ENCODE results near the gene SHROOM4.

Gene SHROOM4, protein sequence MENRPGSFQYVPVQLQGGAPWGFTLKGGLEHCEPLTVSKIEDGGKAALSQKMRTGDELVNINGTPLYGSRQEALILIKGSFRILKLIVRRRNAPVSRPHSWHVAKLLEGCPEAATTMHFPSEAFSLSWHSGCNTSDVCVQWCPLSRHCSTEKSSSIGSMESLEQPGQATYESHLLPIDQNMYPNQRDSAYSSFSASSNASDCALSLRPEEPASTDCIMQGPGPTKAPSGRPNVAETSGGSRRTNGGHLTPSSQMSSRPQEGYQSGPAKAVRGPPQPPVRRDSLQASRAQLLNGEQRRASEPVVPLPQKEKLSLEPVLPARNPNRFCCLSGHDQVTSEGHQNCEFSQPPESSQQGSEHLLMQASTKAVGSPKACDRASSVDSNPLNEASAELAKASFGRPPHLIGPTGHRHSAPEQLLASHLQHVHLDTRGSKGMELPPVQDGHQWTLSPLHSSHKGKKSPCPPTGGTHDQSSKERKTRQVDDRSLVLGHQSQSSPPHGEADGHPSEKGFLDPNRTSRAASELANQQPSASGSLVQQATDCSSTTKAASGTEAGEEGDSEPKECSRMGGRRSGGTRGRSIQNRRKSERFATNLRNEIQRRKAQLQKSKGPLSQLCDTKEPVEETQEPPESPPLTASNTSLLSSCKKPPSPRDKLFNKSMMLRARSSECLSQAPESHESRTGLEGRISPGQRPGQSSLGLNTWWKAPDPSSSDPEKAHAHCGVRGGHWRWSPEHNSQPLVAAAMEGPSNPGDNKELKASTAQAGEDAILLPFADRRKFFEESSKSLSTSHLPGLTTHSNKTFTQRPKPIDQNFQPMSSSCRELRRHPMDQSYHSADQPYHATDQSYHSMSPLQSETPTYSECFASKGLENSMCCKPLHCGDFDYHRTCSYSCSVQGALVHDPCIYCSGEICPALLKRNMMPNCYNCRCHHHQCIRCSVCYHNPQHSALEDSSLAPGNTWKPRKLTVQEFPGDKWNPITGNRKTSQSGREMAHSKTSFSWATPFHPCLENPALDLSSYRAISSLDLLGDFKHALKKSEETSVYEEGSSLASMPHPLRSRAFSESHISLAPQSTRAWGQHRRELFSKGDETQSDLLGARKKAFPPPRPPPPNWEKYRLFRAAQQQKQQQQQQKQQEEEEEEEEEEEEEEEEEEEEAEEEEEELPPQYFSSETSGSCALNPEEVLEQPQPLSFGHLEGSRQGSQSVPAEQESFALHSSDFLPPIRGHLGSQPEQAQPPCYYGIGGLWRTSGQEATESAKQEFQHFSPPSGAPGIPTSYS (N-terminal part only)

DNA sequence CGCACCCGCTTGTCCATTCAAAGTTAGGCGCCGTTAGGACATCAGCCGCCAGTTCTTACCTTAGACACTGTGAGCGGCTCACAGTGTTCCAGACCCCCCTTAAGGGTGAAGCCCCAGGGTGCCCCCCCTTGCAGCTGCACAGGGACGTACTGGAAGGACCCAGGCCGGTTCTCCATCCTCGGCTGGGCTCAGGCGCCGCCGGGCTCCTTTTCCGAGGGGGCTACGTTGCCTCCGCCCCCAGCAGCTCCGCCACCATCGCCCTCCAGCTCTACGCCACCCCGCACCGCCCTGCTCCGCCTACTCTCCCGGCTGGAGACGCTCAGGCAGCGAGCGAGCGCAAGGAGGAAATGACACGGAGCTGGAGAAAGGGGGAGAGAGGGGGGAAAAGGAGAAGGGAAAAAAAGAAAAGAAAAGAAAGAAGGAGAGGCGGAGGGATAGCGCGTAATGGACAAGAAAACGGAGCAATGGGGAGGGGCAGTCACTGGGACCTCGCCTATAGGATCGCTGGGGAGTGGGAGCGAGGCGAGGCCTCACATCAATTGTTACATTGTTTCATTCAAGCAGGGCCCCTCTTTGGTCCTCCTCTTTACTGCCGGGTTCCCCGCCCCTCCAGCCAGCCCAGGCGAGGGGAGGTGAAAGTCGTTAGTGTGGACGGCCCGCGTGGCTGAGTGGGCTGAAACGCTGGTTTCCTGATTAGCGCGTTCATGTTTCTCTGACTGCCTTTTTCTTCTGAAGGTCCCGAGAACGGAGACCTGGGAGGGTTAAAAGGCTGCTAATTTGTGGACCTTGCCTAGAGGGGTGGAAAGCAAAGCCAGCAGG, at the start of gene SHROOM4:
Gene SHROOM4, minus strand, starts transcription at position 352 of the 819 bp plus-strand sequence. Its CDS starts 176 bp downstream, at position 176.
- no peak for DNase-seq

DNA sequence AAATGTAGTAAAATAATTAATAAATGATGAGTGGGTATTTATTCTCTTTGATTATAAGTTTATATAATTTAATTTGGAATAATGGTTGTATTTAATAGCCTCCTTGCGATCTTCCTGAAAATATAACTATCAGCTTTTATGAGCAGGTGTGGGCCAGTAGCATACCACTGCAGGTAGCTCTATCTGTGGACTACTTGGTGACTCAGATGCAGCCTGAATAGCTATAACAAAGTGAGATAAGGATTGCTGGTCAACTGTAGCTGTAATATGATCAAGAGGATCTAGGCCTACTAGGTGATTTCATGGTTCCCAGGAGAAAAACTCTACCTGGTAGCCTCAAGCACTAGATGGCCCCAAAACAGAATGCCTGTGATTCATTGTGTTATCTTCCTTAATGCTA, 49.5 kb upstream of the SHROOM4 start:
- DNase-seq = no peak

DNA sequence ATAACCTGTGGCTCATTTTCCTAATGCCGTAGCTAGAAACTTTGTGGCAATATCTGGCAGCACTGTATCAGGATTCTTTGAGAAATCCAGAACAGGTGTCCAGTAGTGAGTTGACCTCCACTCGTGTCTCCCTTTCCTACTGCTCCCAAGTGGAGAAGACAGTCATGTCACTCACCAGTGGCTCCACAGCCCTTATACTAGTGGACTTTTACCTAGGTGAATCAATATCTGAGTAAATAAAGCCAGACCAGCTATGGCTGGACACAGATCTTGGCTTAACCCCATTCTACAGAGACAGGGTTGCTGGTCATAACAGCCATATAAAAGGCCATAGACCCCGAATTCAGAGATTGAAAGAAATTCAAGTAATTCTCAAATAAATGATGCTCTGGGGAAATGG, 46.5 kb upstream of the SHROOM4 start:
- no peak for DNase-seq

DNA sequence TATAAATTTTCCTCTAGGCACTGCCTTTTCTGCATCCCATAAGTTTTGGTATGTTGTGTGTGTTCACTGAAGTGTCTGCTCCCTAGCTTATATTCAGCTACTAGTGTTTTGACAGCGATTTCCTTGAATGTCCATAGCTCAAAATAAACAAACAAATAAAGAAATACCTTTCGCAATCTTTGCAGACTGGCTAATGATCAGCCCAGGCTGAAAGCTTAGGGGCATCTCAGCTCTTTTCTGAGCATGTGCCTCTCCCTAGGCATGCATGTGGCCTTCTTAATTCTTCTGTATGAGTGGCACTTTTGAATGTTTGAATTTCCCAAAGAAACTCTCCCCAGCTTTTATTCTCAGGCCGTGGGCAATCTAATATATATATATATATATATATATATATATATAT, 44.6 kb upstream of the SHROOM4 start:
- DNase-seq = no peak

DNA sequence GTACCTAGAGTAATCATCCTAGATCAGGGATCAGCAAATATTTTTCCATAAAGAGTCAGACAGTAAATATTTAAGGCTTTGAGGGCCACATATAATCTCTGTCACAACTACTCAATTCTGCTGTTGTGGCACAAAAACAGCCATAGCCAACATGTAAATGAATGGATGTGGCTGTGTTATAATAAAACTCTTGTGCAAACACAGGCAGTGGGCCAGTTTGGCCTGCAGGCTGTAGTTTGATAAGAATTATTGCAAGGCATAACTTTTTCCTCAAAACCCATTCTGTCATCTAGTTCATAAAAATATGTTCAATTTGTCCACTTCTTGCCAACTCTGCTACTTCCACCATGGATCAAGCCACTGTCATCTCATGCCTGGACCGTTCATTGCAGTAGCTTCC, 39.4 kb upstream of the SHROOM4 start:
- DNase-seq = no peak

DNA sequence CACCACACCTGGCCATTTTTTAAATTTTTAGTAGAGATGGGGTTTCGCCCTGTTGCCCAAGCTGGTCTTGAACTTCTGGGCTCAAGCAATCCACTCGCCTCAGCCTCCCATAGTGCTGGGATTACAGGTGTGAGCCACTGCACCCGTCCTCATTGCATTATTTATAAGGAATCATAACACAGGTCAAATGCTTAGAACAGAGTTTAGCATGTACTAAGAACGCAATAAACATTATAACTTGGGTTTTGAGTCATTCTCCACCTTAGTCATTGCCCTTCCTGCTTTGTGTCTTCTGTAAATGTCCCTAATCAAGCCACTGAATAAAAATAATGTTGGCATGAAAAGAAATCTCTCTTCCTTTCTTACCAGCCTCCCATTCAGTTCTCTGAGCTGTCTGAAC, 38.5 kb upstream of the SHROOM4 start:
- no peak for DNase-seq

DNA sequence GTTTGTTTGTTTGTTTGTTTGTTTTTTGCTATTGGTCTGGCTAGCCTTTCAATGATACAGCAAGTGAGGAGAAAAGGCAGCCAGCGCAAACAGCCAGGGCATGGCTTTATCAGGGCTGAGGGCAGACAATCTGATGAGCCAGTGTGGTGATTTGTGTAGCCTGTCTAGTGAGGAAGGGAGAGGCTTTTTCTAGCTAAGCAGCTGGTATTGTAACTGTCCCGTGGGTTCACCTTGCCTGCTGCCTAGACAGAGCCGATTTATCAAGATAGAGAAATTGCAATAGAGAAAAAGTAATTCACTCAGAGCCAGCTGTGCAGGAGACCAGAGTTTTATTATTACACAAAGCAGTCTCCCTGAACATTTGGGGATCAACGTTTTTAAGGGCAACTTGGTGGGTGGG, 28.2 kb upstream of the SHROOM4 start:
- DNase-seq = no peak

DNA sequence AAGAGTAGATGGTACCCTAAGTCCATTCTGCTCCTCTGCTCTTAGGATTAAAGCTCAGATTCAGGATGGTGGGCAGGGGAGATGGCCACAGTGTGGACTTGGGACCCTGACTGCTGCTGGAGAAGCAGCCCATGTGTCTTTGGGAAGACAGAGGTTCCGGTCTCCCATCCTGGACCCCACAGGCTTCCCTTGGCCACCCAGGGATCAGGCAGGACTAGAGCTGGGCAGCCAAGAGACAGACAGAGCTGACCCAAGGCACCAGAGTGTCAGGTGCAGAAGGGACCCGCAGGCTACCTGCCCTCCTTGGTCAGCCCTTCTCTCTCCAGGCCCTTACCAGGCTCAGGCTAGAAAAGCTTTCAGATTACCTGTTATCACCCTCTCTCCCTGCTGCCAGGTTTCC, 25.7 kb upstream of the SHROOM4 start:
- DNase-seq = no peak

DNA sequence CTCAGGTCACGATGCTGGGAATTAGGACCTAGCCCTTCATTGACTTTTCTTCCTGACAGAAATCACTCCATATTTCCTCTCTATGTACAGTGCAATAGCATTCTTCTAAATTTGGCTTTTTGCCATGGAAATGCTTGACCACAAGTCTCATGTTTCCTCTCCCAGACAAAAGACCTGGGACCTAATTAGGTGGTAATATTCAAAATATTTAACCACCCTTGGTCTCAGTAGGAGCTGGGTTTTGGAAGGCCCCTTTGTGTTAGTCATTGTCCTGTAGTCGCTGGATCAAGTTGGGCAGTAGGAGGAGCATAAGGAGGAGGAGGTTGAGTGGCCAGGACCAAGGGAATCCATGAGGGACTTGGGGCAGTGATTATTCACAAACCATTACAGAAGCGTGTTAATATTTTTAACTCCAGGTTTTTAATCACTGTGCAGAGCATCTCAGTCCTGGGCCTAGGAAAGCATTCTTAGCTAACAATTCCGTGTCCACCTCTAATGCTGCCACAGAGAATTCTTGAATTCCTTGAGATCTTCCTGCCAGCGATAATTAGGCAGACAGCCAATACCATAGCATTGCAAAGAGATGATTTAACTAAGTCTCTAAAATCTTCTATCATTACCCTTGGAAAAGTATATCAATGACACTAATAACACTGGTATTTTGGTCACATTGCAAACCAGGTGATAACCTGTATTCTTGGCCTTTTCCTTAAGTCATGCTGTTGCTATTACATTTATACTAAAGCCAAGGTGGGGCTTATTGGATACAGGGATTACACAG, 25.0 kb upstream of the SHROOM4 start:
- no peak for DNase-seq

DNA sequence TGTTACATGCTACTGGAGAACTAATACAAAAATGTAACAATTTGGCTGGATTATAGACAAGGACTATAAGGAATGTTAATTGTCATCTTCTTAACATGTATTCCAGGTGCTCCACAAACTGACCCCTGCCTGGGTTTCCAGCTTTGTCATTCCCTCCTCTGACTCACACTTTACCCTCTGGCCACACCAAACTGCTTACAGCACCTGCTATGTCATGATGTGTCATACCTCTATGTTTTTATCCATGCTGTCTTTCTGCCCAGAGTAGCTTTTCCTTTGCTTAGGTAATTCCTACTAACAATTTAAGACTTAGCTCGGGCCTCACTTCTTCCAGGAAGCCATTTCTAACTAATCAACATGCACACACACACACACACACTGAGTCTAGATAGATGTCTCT, 14.0 kb upstream of the SHROOM4 start:
- DNase-seq = no peak

DNA sequence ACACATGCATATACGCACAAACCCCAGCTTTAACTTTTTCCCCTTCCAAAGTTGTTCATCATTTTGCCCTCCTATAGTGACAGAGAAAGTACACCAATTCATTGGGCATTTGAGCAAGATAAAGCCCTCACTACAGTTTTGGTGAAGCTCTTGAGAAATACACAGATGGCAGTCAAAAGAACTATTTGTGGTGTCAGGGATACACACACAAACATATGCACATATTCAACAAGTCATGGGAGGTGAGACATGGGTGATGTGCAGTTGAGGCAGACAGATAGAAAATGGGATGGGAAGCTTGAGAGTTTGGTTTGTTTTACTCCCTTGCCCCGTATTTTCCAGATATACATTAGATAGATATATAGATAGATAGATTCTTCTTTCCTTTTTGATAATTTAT, 11.8 kb upstream of the SHROOM4 start:
- no peak for DNase-seq

DNA sequence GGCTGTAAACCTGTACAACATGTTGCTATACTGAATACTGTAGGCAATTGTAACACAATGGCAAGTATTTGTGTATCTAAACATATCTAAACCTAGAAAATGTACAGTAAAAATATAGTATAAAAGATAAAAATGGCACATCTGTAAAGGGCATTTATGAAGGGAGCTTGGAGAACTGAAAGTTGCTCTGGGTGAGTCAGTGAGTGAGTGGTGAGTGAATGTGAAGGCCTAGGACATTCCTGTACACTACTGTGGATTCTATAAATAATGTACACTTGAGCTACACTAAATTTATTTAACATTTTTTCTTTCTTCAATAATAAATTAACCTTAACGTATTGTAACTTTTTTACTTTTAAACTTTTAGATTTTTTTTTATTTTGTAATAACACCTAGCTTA, 5.0 kb upstream of the SHROOM4 start:
- DNase-seq = no peak

DNA sequence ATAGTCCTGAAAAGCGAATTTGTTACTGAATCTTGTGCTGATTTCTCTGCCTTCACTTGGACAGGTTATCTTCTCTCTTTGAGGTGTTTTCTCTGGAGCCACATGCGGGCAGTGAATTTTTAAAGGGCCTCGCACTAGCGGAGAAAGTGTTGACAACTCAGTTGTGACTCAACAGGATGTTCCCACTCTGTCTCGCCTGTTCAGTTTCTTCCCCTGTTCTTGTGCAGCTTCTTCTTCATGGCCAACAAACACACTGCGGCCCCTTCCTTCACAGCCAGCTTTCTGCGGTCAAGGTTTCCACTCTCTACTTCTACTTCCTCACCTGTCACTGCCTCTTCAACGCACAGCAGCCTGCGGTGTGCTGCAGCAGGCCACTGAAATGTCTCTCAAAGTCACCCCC, 1.1 kb upstream of the SHROOM4 start:
- DNase-seq = no peak

DNA sequence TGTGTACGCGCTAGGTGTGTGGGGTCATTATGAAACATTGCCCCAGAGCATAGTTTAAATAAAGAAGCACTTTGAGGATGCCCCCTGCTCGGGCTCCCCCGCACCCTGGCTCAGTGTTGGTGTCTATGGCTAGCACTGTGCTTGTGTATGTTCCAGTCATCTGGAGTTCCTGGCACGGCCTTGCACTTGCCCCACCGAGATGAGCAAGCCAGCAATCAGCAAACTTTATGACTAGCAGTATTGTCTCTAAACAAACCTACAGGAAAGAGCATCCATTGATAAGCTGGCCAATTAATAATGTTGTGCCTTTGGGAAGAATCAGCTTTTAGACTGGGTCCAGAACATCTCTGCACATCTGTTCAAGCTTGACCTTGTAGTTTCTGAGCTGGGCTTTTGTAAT, 707 bp upstream of the SHROOM4 start:
- DNase-seq = no peak

DNA sequence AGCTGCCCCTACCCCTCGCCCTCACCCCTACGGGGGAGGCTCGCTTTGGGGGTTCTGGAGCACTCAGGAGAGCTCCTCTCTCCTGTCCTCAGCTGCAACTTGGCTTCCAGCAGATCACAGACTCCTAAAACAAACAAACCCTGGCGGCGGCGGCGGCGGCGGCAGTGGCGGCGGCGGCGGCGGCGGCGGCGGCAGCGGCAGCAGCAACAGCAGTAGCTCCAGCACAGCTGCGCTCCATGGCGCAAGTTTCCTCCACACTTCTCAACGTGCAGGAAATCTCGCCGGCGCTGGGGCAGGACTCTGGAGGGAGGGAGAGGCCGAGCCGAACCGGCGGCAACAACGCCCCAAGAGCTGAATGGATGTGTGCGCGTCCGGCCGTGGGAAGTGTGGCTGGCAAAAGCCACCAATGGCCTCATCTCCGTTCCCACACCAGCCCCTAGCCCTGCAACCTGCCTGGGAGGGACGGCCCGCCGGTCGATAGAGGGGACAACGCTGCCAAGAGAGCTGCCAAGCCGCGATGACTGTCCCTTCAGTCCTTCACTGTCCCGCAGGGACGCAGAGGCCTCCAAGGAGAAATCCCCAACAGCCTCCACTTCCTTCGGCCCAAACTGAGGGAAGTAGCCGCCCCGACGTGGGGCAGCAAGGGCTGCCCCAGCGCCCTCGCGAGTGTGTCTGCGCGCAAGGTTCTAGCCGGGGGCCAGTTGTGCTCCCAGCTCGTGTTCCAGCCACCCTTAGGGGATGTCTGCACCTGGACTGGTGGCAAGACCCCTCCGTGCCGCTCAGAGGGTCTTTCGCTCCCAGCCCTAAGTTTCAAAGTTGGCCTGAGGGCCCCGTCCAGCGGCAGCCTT, 775 bp downstream of the SHROOM4 start:
- DNase-seq = no peak

DNA sequence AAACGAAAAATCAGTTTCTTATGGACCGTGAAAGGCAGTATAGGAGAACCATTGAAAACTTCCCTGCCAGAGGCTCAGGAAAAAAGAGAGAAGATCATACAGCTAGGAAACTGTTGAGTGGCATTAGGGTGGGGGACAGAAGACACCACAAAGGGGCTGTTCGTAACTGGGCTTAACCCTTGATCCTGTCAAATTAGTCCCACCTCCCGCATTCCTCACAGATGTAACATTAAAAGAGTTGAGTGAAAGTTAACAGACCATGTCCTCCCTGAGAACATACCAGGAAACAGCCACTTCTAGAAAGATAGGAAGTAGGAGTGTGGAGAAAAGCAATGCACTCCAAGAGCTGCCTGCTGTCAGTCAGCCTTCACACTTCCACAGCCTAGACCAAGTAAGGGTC, 8.7 kb downstream of the SHROOM4 start:
- DNase-seq = no peak

DNA sequence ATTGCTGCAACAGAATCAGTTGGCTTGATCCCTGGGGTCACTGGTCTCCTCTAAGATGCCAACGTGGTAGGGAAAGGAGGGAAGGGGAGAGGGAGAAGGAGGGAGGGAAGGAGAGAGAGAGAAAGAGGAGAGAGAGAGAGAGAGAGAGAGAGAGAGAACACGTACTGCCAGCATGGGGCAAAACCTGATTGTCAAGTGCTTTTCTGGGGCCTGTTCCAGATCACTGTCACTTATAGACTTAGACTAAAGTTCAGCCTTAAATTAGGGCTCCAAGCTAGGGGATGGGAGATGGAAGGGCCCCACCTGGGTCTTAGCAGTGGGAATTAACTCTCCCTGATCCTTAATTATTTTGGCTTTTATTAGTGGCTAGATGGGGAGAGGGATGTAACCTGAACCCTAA, 12.9 kb downstream of the SHROOM4 start:
- no peak for DNase-seq

DNA sequence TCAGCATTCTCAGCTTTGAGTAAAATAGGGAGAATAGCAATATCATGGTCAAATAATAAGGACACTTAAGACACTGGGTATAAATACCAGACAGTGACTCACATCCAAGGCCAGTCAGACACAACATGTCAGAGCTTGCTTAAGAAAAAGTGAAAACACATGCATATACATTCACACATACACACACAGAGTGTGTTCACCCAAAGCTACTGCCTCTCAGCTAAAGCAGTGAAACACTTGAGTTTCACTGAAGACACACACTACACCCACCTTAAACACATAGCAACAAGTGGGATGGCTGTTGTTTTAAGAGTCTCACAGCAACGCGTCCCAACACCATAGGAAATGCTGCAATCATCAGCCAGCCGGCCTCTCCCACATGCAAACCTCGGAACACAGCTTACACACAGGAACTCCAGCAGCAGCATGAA, 14.4 kb downstream of the SHROOM4 start:
- DNase-seq = no peak

DNA sequence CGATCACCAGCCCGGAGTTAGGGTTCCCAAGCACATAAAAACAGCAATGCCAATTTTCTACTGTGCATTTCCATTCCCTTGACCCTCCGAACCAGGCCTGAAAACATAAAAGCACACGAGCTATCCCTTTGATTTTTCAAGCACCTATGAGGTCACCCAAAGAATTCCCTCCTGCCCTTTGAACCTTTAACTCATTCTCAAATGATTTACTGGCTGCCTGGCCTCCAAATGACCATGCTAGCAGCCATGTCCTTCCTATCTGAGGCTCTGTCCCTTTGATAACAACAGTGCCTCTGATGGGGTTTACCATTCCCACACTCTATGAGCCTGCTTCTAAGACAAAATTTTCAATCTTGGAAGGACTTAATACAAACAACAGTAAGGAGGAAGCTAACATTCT, 15.2 kb downstream of the SHROOM4 start:
- DNase-seq = no peak

DNA sequence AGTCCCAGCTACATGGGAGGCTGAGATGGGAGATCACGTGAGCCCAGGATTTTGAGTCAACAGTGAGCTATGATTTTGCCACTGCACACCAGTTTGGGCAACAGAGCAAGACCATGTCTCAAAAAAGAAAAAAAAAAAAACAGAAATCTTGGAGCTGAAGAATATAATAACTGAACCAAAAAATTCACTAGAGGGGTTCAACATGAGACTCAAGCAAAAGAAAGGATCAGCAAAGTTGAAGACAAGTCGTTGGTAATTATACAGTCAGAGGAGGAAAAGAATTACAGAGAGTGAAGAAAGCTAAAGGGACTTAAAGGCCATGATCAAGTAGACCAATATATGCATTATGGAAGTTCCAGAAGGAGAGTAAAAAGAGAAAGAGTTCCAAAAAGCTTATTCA, 26.9 kb downstream of the SHROOM4 start:
- DNase-seq = no peak

DNA sequence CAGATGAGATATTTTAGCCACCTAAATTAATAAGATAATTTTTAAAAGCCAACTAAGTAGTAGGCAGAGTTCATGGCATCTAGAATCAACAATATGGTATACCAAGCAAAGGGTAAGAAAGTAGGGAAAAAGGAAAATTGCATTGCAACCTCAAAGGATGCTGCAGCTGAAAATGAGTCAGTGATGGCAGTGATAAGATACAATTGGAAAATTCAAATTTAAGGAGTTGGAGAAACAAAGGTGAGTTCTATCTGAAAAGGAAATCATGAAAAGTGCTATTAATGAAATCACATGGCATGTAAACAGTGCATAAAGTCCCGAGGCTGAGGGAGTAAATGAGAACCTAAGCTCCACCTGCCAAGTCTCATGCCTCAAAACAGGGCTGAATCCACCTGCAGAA, 33.9 kb downstream of the SHROOM4 start:
- no peak for DNase-seq

Data from activated CD4-positive, alpha-beta T cell treated with anti-CD3 and anti-CD28 coated beads, Interleukin-2, amount 50 U/mL, for 1 hour (primary cell).